ENCODE measurements around the gene RLN1. TPM values are rescaled to one million over a fixed set of nuclear protein-coding genes. Genes with fewer than 3 reads are reported as not detected.
"Not testable (repeated sequence)": the region's sequence is repeated elsewhere in the genome, so short reads cannot be mapped to it uniquely, and the experiment has no call there.

The RLN1 gene
- under 1 TPM in 6 of 10 donors, not detected in 4; 0.16 to 0.77 (median 0.39) TPM for polyA plus RNA-seq (ENCODE audit: insufficient read length in 10 of 10)
- long read RNA-seq, donor 1 = 0 reads
- long read RNA-seq, donor 2 = 0 reads
- long read RNA-seq, donor 3 = 0 reads
- long read RNA-seq, donor 4 = 0 reads
- long read RNA-seq, donor 5 = 0 reads
- long read RNA-seq, donor 6 = 0 reads
- long read RNA-seq, donor 7 = 0 reads
- long read RNA-seq, donor 8 = 0 reads
- long read RNA-seq, donor 9 = 0 reads

GRCh38 chr9:5338992-5339981 lies at the start of gene RLN1:
Gene RLN1 (minus strand): TSS chr9:5339876. CDS start chr9:5339746, 130 bp downstream.
- DNase-seq = not testable (repeated sequence)

- DNase-seq = peak in 1 of 3 donors; percentile 68
These were observed 49.5 kb upstream of the RLN1 start for GRCh38 chr9:5389109-5389732.

- DNase-seq = peak in 1 of 3 donors; percentile 9
These were observed 48.5 kb upstream of the RLN1 start for GRCh38 chr9:5388026-5388819.

GRCh38 chr9:5384436-5384835 lies 44.8 kb upstream of the RLN1 start:
- no peak for DNase-seq

GRCh38 chr9:5382479-5382878 lies 42.8 kb upstream of the RLN1 start:
- no peak for DNase-seq

- no peak for DNase-seq
These were observed 36.3 kb upstream of the RLN1 start for GRCh38 chr9:5375790-5376477.

- no peak for DNase-seq
These were observed 35.4 kb upstream of the RLN1 start for GRCh38 chr9:5375091-5375490.

- DNase-seq = peak in 1 of 3 donors; percentile 17
These were observed 24.8 kb upstream of the RLN1 start for GRCh38 chr9:5364294-5365024.

- peak; percentile 23 to 37 (median 26) for DNase-seq
These were observed 21.8 kb upstream of the RLN1 start for GRCh38 chr9:5361326-5362010.

- no peak for DNase-seq
These were observed 20.7 kb upstream of the RLN1 start for GRCh38 chr9:5360341-5360740.

GRCh38 chr9:5357431-5358105 lies 17.9 kb upstream of the RLN1 start:
- DNase-seq = peak in 2 of 3 donors; percentile 15 to 21

- DNase-seq = no peak
These were observed 16.1 kb upstream of the RLN1 start for GRCh38 chr9:5355817-5356216.

GRCh38 chr9:5355226-5355625 lies 15.6 kb upstream of the RLN1 start:
- DNase-seq = no peak

GRCh38 chr9:5354184-5354583 lies 14.5 kb upstream of the RLN1 start:
- no peak for DNase-seq

GRCh38 chr9:5352637-5353248 lies 13.1 kb upstream of the RLN1 start:
- no peak for DNase-seq

GRCh38 chr9:5336688-5337087 lies 3.0 kb downstream of the RLN1 start:
- DNase-seq = no peak

- DNase-seq = not testable (repeated sequence)
These were observed 8.4 kb downstream of the RLN1 start for GRCh38 chr9:5331276-5331675.

GRCh38 chr9:5326893-5327548 lies 12.7 kb downstream of the RLN1 start:
- no peak for DNase-seq

Data from muscle of back (tissue), 13 donors.